Activated gamma-delta T cell treated with Interleukin-2 at 50 U/mL for 16 hours (primary cell): Measurements from ENCODE around the gene PARD6A.

Experiments used
- DNase-seq: peaks from one replicate; pipeline ENCODE4 v3.0.0-alpha.2; 2020

The PARD6A gene, protein sequence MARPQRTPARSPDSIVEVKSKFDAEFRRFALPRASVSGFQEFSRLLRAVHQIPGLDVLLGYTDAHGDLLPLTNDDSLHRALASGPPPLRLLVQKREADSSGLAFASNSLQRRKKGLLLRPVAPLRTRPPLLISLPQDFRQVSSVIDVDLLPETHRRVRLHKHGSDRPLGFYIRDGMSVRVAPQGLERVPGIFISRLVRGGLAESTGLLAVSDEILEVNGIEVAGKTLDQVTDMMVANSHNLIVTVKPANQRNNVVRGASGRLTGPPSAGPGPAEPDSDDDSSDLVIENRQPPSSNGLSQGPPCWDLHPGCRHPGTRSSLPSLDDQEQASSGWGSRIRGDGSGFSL

GRCh38 chr16:67660564-67661028, at the start of gene PARD6A:
Gene PARD6A (plus strand): TSS chr16:67660960. CDS start chr16:67661039, 79 bp downstream.
- peak; percentile 93 for DNase-seq

- no peak for DNase-seq
These were observed 47.0 kb upstream of the PARD6A start for GRCh38 chr16:67613808-67614207.

- no peak for DNase-seq
These were observed 32.5 kb upstream of the PARD6A start for GRCh38 chr16:67628216-67628615.

- no peak for DNase-seq
These were observed 28.2 kb upstream of the PARD6A start for GRCh38 chr16:67632415-67633172.

GRCh38 chr16:67636713-67637112, 24.0 kb upstream of the PARD6A start:
- no peak for DNase-seq

GRCh38 chr16:67637625-67638024, 23.1 kb upstream of the PARD6A start:
- DNase-seq = no peak

DNA sequence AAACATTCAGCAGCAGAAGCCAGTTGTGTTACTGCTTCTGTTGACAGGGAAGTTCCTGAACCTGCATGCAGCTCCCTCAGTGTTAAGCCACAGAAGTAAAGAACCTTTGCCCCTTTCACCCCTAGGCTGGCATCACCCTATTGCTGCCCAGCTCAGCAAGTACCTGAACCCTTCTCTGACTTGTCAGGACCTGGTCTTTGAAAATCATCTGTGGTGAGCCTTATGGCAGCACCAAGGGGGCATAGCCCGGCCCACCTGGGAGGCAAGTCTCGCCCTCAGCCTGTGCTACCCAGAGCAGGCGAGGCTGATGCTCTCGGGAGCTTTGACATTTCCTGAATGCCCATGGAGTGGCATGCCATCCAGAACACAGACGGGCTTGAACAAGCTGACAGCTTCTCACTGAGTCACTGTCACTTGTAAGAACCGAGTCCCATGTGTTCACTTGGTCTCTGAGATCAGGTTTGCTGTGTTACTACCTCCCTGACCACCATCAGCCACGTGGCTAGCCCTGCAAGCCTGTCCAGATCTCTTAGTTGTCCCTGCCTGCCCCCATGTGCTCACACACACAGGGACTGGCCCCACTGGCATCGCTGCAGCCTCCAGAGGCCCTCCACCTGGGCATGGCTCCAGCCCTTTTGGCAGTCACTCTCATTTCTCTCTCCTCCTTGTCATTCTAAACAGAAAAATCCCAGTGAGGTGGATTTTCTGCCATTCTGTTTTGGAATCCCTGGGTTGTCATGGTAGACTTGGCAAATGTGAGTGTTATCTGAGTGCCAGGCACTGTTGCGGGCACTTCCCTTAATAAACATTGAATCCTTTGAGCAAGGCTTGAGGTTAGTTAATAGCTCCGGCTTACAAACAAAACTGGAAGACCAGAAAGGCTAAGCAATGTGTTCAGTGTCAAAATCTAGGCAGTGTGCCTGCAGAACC, 18.7 kb upstream of the PARD6A start:
- DNase-seq = no peak

DNA sequence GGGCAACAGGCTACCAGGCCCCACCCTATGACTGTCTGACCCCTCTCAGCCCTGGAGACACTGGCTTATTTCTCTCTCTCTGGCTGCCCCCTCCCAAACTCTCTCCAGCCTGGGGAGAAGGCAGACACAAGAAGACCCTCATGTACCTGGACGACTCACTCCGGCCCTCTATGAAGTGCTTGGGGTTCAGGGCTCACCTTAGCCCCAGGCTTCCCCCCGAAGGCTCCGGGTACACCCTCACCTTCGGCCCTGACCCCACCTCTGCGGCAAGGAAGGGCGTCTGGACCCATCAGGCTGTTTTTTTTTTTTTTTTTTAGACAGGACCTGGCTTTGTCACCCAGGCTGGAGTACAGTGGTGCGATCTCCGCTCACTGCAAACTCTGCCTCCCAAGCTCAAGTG, 16.7 kb upstream of the PARD6A start:
- DNase-seq = no peak

GRCh38 chr16:67645397-67646121, 15.2 kb upstream of the PARD6A start:
- no peak for DNase-seq

GRCh38 chr16:67647111-67647651, 13.6 kb upstream of the PARD6A start:
- DNase-seq = no peak

GRCh38 chr16:67647681-67648080, 13.1 kb upstream of the PARD6A start:
- DNase-seq = no peak

DNA sequence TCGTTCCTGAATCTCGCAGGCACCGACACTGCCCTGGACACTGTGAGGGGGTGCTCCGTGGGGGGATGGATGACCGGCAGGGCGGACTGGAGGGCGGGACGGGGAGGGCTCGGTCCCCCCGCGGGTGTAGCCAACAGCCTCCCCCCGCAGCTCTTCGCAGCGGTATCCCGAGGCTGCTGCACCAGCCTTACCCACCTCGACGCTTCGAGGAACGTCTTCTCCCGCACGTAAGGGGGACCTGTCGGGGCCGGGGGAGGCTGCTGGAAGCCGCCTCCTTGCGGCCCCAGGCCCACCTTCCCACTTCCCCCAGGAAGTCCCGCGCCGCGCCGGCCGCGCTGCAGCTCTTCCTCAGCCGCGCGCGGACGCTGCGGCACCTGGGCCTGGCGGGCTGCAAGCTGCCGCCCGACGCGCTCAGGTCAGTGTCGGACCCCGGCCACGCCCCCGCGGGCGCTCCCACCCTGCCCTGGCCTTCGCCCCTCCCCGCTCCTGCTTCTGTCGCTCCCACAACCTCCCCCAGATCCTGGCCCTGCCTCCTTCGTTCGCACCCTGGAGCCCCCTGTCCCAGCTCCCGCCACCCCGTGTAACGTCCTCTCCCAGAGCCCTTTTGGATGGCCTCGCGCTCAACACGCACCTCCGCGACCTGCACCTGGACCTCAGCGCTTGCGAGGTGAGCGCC, 12.5 kb upstream of the PARD6A start:
- DNase-seq = no peak

- DNase-seq = no peak
These were observed 11.9 kb upstream of the PARD6A start for GRCh38 chr16:67648764-67649407.

DNA sequence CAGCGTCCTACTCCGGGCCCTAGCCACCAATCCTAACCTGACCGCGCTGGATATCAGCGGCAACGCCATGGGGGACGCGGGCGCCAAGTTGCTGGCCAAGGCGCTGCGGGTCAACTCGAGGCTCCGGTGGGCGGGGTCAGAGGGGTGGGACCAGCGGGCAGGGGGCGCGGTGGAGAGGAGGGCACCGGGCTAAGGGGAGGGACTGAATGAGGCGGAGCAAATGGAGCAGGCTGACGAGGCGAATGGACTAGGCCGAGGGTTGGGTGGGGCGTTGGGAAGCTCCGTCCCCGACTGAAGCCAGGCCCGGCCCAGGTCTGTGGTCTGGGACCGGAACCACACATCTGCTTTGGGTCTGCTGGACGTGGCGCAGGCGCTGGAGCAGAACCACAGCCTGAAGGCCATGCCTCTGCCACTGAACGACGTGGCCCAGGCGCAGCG, 11.2 kb upstream of the PARD6A start:
- DNase-seq = no peak

- no peak for DNase-seq
These were observed 10.7 kb upstream of the PARD6A start for GRCh38 chr16:67650023-67650422.

GRCh38 chr16:67651039-67651438, 9.7 kb upstream of the PARD6A start:
- DNase-seq = no peak

- DNase-seq = no peak
These were observed 8.9 kb upstream of the PARD6A start for GRCh38 chr16:67651847-67652246.

- DNase-seq = no peak
These were observed 8.1 kb upstream of the PARD6A start for GRCh38 chr16:67652578-67653127.

GRCh38 chr16:67653128-67653788, 7.5 kb upstream of the PARD6A start:
- no peak for DNase-seq
